Stimulated activated CD8-positive, alpha-beta memory T cell treated with anti-CD3 and anti-CD28 coated beads, Interleukin-15, amount 100 ng/mL, for 4 hours (primary cell): ENCODE measurements around the gene DEDD2.

Experiments used
- DNase-seq, 2 donors: peaks; one replicate each; pipeline ENCODE4 v3.0.0-alpha.2; 2020; ENCODE audit warnings: low read depth in 2 of 2

DEDD2 gene

DNA sequence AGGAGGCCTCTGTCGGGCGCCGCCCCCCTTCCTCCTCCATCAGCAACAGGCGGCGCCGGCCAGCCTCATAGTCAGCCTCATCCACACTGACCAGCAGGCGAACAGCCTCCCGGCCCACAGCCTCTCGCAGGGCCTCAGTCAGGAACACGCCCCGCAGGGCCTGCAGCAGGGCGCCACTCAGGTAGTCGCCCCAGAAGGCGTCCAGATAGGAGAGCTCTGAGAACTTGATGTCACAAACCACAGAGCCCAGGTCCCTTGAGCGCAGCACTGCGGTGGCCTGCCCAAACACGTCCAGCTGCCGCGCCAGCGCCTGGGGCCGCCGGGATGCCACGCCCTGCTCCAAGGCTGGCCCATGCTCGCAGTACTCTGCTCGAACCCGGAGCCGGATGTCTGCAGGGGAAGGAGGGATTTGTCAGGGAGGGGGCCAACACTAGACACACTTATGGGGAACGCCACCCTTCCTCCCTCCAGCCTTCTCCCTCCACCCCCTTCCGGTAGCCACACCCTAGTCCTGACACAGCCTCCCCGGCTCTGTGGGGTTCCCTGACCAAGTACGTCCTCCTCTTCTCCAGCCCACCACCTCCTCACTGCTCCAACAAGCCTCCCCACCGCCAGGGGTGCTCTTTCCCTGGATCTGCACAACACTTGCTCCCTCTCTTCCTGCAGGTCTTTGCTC is 17.9 kb downstream of the DEDD2 start:
- no peak for DNase-seq

DNA sequence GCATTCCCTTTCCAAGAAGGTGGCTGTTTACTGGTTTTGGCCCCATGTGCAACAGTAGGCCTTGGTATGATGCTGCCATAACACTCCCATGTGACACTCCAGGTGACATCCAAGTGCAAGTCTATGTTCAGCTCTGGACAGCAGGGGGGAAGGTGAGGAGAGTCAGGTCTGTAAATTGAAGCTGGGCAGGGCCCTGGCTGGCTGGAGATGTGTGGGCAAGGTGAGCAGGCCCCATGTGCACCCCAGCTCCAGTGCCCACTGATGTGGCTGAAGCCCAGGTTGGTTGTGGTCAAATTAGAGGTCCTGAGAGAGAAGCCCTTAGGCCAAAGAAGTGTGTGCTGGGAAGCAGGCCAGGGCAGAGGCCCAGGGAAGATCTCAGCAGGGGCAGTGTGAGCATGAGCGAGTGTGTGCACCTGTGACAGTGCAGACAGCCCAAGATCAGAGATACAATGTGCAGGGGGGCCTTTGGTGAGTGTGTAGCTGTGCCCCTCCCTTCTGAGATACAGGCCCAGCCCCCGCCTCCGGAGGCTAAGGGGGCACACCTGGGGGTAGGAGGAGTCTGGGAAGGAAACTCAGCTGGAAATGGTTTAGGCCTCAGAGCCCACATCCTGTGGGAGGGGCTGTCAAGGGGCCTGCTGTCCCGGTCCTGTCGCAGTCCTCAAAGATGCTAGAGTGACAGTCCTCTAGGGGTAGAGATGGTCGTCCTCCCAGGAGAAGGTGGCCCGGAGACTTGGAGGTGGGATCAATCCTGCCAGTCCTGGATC is 18.6 kb downstream of the DEDD2 start:
- DNase-seq: peak; percentile 50 to 60

DNA sequence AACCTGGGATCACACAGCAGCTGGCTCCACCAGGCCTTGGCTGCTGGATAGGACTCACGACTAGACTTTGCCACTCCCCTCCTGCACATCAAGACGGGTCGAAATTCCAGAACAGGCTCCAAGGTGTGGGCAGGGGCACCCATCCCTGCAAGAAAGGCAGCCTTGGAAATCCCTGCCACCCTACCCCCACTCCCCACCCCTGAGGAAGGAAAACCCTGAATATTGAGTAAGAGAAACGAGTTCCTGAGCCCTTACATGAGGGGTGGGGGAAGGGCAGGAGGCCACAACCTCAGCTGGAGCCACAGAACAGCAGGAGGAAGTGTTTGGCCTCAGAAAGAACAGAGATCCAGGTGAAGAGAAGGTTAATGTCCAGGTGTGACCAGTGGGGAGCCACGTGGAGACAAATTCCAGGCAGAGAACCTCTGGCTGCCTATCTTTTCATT is 20.1 kb downstream of the DEDD2 start:
- no peak for DNase-seq

DNA sequence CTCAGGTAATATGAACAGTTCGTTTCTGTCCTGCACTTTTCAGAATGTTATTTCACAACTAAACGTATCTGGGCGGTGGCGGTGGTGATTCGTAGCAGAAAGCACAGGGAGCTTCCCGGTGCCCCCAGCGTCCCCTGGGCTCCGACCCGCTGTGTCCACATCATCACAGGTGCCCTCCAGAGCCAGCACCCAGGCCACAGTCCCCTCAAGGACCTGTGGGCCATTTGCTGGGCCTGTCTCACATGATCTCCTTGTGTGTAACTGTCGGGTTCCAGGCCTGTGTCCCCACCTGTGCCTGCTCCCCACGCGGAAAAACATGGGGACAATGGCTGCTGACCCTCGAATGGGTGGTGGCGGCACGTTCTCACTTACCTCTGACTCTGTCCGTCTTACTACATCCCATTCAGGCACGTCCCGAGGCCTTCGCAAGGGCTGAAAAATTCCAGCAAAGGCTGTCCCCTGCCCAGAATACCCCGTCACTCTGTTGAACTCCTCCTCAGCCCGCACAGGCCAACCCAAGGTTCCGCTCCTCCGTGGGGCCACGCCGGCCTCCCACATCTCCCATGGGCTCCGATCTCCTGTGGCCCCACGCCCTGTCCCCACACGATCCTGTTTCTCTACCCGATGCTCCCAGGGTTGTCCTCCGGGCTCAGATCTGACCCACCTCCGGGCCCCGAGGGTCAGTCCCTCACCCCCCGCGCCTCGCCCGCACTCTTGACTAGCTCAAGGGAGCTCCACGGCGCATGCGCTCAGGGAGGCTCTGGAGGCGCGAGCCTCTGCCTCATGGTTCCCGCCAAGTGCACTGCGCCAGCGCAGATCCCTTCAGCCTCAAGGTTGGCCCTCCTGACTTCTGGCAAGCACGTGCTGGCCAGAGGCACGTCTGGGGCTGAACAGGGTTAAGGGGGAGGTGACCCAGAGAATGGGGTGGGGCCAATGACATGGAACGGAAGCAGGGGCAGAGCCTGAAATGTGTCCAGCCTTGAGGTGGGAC is 21.2 kb downstream of the DEDD2 start:
- DNase-seq: no peak

DNA sequence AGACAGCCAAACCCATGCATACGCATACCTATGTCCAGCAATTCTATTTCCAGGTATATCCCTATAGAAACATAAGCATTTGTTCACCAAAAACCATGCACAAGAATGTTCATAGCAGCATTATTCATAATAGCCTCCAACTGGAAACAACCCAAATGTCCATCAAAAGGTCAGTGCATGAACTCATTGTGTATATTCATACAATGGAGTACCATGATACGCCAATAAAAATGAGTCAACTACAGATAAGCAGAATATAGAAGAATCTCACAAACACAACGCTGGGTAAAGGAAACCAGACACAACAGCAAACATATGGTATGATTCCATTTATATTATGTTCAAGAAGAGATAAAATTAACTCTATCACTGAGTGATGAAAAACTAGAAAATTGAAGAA is 23.8 kb downstream of the DEDD2 start:
- no peak for DNase-seq

DNA sequence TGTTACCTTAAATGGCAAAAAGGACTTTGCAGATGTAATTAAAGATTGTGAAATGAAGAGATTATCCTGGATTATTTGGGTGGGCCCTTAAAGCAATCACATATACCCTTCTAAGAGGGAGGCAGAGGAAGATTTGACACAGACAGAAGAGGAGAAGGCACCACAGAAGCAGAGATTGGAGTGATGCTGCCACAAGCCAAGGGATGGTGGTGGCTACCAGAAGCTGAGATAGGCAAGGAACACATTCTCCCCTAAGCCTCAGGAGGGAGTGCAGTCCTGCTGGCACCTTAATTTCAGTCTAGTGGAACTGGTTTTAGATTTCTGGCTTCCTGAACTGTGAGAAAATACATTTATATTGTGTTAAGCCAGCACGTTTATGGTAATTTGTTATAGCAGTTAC is 24.2 kb downstream of the DEDD2 start:
- no peak for DNase-seq

DNA sequence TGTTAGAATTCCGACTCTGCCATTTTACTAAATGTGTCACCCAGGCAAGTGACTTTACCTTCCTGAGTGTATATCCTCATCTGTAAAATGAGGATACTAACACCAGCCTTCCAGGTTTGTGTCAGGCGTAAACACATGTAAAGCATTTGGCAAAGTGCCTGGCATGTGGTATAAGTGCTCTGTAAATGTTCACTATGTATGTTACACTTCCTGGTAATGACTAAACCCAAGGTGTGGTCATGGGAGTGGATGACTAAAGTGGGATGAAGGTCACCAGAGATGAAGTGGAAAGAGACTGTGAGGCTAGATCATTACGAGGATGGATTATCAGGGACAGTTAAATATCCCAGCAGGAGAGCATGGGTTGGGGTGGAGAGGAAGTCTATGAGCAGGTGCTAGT is 25.6 kb downstream of the DEDD2 start:
- DNase-seq: no peak

DNA sequence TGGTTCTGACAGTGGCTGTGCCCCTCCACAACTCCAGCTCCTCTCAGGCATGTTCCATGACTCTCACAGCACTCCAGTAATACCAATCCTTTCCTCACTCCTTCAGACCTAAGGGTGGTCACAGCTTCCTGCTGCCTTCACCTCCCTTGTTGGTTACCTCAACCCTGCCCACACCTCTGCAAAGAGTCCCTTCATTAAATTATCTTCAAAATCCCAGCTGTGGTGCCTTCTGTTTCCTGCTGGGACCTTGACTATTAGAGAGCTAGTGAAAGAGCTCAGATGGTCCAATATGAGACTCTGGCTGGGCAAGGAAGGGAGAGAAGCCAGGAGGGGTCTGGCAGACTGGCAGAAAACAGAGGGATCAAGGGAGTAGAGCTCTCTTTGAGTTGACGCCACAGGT is 26.1 kb downstream of the DEDD2 start:
- DNase-seq: no peak

DNA sequence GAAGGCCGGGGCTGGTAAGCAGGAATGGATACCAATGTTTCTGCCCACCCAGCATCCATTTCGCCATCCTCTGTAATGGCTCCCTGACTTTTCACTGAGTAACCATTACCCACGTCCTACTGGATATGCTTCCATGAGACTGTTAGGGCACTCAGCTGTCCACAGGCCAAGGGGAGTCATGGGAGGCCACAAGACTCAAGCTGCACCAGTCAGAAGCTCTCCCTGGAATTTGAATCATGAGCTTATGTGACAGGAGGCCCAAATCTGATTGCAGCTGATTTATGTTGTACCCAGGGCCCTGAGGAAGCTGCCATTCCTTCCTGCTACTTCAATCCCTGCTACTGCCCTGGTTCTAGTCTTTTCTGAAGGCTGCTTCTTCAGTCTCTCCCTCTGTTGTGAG is 28.3 kb downstream of the DEDD2 start:
- no peak for DNase-seq

DNA sequence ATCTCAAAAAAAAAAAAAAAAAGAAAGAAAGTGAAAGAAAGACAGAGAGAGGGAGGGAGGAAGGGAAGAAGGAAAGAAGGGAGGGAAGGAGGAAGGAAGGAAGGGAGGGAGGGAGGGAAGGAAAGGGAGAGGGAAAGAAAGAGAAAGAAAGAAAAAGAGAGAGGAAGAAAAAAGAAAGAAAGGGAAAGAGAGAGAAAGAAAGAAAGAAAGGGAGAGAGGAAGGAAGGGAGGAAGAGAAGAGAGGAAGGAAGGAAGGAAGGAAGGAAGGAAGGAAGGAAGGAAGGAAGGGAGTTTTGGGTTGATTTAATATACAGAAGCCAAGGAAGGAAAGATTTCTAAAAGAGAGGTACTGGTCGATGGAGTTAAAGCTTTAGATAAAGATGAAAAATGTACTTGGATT is 28.8 kb downstream of the DEDD2 start:
- DNase-seq: no peak

DNA sequence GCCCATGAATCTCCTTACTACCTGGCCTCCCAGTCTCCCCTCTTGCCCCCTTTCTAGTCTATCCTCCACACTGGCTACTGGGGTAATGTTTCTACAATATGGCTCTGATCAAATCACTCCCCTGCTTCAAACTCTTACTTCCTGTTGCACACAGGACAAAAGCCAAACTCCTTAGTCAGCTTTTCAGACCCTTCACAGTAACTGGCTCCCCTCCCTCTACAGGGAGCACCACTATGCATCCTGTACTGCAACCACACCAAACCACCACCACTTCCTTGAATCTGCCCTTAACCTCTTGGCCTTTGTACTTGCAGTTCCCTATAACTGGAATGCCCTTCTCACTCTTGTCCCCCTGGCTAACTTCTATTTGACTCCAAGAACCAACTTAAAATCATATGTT is 32.2 kb downstream of the DEDD2 start:
- no peak for DNase-seq

DNA sequence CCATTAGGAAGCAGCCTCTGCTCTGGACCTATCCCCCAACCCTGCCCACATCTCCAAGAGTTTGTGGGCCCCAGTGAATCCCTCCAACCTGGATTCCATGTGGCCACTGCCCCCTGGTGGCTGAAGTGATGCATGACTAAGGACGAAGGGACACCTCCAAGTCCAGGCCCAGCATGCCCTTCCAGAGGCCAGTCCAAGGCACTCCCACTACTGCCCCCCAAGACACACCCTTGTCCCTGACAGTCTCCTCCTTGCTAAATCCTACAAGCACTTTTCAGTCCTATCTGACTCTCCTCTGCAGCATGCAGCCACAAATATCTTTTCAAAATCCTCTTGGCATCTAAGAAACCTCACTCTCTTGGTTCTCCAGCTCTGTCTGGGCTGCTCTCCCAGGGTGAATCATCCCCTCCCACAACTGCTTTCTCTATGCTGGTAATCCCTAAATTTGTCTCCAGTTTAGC is 33.0 kb downstream of the DEDD2 start:
- DNase-seq: peak; percentile 41 to 50

DNA sequence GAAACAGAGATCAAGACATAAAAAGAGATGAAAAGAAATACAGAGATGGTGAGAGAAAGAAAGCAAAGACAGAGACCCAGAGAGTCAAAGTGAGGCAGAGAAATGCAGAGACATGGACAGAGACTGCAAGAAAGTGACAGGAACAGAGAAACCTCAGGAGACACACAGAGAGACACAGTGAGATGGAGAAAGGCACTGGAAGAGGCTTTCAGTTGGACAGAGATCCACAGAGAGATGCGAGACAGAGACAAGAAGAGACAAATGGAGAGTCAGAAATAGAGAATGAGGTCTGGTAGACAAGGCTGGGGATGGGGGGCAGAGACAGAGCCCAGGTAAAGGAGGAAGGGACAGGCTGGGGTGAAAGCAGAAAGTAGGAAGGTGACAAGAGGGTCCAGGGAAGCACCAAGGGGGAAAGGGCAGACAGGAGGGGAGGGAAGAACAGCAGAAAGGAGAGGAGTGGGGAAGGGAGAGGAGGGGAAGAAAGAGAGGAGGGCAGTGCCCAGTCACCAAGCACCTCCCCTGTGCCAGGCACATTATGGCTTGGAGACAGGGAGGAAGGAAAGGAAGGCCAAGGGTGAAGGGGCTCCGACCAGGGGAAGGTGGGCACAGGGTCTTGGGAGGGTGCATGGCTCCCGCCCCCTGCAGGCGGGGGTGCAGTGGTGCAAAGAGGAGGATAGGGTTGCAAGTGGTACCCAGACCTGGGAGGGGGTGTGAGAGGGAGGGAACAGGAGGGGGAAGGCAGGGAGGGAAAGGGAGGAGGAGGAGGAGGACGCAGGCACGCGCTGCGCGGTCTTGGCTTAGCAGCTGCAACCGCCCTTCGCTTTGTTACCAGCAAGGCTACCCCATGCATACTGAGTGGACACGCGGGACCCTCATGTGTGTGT is 38.4 kb downstream of the DEDD2 start:
- DNase-seq: no peak

DNA sequence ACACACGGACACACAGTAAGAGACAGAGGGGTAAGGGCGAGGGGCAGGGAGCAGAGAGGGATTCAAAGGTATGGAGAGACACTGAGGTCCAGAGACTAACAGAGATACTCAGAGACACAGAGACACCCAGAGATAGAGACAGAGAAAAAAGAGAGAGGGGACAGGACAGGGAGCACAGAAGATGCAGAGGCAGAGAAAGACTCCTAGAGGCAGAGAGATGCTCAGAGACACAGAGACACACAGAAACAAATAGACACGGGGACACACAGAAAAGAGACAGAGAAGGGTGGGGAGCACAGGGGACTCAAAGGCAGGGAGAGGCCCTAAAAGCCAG is 39.8 kb downstream of the DEDD2 start:
- no peak for DNase-seq

DNA sequence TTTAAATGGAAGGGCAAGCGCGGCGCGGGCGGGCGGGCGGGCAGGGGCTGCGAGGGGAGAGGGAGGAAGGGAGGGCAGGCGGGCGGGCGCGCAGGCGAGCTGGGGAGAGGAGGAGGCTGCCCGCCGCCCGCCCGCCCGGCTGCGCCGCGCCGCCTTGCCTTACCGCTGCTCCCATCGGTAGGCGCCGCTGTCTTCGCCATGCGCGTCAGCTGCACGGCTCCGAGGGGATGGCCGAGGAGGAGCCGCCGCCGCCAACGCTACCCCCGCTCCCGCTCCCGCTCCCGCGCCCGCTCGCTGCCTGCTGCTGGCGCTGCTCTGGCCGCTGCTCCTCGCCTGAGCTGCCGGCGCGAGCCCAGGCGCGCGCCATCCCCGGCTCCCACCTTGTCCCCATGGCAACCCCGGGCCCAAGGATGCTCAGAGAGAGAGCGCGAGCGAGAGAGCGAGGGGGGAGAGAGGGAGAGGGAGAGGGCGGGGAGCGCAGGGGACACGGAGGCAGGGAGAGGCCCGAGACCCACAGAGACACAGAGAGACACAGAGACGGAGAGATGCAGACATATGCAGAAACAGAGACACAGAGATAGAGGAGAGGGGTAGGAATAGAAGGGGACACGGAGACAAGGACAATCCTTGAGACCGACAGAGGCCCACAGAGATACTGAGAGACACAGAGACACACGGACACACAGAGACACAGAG is 40.3 kb downstream of the DEDD2 start:
- peak; percentile 40 to 60 for DNase-seq

DNA sequence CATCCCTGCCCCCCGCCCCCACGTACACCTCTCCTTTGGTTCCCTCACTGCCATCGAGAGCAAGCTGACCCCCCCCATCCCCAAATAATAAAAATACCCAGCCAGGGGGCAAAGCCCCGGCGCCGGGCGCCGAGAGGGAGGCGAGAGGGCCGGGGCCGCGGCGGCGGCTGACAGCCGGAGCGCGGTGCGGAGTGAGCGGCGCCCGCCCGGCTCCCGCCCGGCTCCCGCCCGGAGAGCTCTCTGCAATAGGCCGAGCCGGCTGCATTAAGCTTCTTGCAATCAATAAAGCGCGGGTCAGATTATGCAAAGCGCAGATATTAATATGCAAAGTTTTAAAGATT is 40.9 kb downstream of the DEDD2 start:
- DNase-seq: no peak

DNA sequence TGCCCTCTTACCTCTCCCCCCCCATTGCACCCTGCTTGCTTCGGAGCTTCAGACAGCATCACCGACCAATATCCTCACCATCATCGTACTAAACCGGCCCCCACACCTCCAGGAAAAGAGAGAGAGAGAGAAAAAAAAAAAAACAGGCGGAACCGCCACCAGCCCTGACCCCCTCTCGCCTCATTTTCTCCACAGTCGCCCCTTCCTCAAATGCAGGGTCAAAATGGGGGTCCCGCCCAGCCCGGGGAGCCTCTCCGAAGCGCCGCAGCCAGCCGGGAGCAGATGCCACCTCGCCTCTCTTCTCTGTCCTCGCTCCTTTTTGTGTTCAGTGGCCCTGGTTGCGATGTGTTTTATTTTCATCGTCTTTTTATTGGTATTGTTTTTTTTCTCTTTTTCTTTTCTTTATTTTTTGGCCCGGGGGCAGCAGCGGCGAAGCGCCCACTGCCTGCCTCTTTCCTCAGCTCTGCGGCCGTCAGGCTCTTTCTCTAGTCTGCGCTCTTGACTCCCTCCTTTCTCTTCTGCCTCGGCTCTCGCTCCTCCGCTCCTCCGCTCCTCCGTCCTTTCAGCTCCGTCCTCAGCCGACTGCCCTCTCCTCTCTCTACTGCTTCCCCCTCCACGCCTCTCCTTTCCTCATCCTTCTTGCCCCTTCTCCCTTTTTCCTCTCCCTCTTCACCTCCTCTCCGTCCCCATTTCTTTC is 41.4 kb downstream of the DEDD2 start:
- no peak for DNase-seq

DNA sequence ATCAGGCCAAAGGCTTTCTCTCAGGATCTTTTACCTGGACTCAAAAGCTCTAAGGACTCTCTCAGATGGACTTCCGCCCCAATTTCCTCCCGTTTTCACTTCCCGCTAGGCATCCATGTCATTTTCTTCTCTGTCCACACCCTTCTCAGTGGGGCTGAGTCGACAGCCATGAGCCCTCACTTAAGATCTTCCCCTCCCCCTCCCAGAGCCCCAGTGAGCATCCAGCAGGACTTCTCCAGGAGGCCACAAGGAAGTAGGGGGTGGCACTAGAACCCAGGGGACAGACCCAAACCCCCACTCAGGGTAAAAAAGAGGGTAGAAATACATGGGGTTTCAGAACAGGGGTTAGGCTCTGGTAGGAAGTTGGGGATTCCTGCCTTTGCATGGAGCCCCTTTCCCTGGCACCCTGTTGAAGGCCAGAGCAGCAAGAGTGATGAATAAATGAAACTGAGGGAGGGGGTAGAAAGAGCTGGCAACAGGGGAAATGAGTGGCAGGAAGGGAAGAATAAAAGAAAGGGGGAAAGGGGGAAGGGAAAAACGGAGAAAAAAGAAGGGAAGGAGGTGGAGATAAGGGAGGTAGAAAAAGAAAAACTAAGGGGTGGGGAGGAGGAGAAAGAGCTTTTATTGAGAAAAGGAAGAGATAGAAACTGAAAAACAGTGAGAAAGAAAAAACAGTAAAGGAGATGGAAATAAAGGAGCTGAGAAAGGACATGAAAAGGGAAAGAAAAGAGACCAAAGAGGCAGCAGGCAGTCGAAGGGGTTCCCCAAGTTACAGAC is 42.3 kb downstream of the DEDD2 start:
- DNase-seq: no peak

DNA sequence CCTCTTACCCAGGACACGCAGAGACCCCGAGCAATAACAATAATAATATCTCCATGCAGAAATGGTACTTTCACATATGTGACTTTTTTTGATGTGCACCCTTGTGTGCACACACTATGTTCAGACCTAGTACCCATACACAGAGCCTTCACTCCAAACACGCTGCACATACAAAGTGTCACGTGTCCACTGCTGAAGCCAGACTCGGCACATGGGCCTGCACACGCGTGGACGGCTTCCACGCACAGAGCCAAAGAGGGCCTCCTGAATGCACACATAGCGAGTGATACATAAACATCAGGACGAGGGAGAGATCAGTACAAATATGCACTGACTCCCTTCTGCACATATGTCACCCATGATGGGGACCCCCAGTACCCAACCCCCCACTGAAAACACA is 43.3 kb downstream of the DEDD2 start:
- DNase-seq: no peak
